Activated naive CD8-positive, alpha-beta T cell (primary cell): ENCODE results near the gene TMEM205.
"Not testable (repeated sequence)": the region's sequence is repeated elsewhere in the genome, so short reads cannot be mapped to it uniquely, and the experiment has no call there.

Experiments
- H3K27ac Mint-ChIP-seq: one replicate; pipeline ENCODE4 v1.8.0; 2021; ENCODE audit warnings: mixed read lengths
- H3K27me3 Mint-ChIP-seq: one replicate; pipeline ENCODE4 v1.8.0; 2021; ENCODE audit warnings: mixed read lengths
- H3K36me3 Mint-ChIP-seq: one replicate; pipeline ENCODE4 v1.8.0; 2021; ENCODE audit warnings: mixed read lengths
- H3K4me1 Mint-ChIP-seq: one replicate; pipeline ENCODE4 v1.8.0; 2021; ENCODE audit warnings: low read depth, mixed read lengths
- H3K4me3 Mint-ChIP-seq: one replicate; pipeline ENCODE4 v1.8.0; 2021; ENCODE audit warnings: mild to moderate bottlenecking, mixed read lengths
- H3K9me3 Mint-ChIP-seq: one replicate; pipeline ENCODE4 v1.8.0; 2021; ENCODE audit warnings: low read depth, mixed read lengths

Gene TMEM205

GRCh38 chr19:11359421-11359820 is 13.4 kb upstream of the TMEM205 start:
- peaks cover 6% of the 10 kb centered on the region for H3K27me3 Mint-ChIP-seq
- H3K36me3 Mint-ChIP-seq = peaks cover 2% of the 10 kb centered on the region
- H3K4me3 Mint-ChIP-seq = no peak overlapping the region
- no peak overlapping the region for H3K27ac Mint-ChIP-seq
- H3K9me3 Mint-ChIP-seq = no peaks in the 10 kb centered on the region
- H3K4me1 Mint-ChIP-seq = peaks cover 9% of the 10 kb centered on the region

GRCh38 chr19:11356676-11357550 is 10.8 kb upstream of the TMEM205 start:
- Mint-ChIP-seq H3K9me3 (no peaks in the 10 kb centered on the region), H3K4me3 (peak overlapping the region; percentile 76), H3K27me3 (peaks cover 6% of the 10 kb centered on the region), H3K27ac (no peak overlapping the region), H3K4me1 (peaks cover 9% of the 10 kb centered on the region), H3K36me3 (peaks cover 2% of the 10 kb centered on the region)

GRCh38 chr19:11356074-11356397 is 10.0 kb upstream of the TMEM205 start:
- Mint-ChIP-seq H3K4me1 (peaks cover 9% of the 10 kb centered on the region), H3K27ac (no peak overlapping the region), H3K9me3 (no peaks in the 10 kb centered on the region), H3K36me3 (peaks cover 2% of the 10 kb centered on the region), H3K27me3 (peaks cover 6% of the 10 kb centered on the region), H3K4me3 (peak overlapping the region; percentile 76)

GRCh38 chr19:11355160-11356073 is 9.3 kb upstream of the TMEM205 start, which contains the start of gene PLPPR2:
TSS of gene PLPPR2 (plus strand) at chr19:11355432. CDS start at chr19:11357674, 2,242 bp downstream.
- no peak within 1 kb of the TSS for H3K27ac Mint-ChIP-seq

GRCh38 chr19:11354102-11354501 is 8.0 kb upstream of the TMEM205 start:
- H3K4me3 Mint-ChIP-seq = peak overlapping the region; percentile 32
- H3K27ac Mint-ChIP-seq, H3K36me3 Mint-ChIP-seq, H3K27me3 Mint-ChIP-seq, H3K4me1 Mint-ChIP-seq, H3K9me3 Mint-ChIP-seq: not testable (repeated sequence)

More at GRCh38 chr19:11355160-11356073, 9.3 kb upstream of the TMEM205 start, which contains the start of gene PLPPR2:
- H3K4me1 Mint-ChIP-seq = peaks cover 9% of the 10 kb centered on the region
- peaks cover 6% of the 10 kb centered on the region for H3K27me3 Mint-ChIP-seq
- peak within 1 kb of the TSS; percentile 76 for H3K4me3 Mint-ChIP-seq
- H3K36me3 Mint-ChIP-seq = peaks cover 2% of the 10 kb centered on the region
- H3K9me3 Mint-ChIP-seq = no peaks in the 10 kb centered on the region

GRCh38 chr19:11349171-11349570 is 3.1 kb upstream of the TMEM205 start:
- no peaks in the 10 kb centered on the region for H3K27me3 Mint-ChIP-seq
- peaks cover 27% of the 10 kb centered on the region for H3K4me1 Mint-ChIP-seq

GRCh38 chr19:11347546-11348039 is 1.5 kb upstream of the TMEM205 start:
- no peaks in the 10 kb centered on the region for H3K9me3 Mint-ChIP-seq
- no peak overlapping the region for H3K27ac Mint-ChIP-seq
- H3K36me3 Mint-ChIP-seq = peaks cover 7% of the 10 kb centered on the region
- peak overlapping the region; percentile 98 for H3K4me3 Mint-ChIP-seq
- H3K4me1 Mint-ChIP-seq = peaks cover 27% of the 10 kb centered on the region
- no peaks in the 10 kb centered on the region for H3K27me3 Mint-ChIP-seq

More at GRCh38 chr19:11349171-11349570, 3.1 kb upstream of the TMEM205 start:
- no peaks in the 10 kb centered on the region for H3K9me3 Mint-ChIP-seq
- H3K27ac Mint-ChIP-seq = no peak overlapping the region
- H3K4me3 Mint-ChIP-seq = no peak overlapping the region
- H3K36me3 Mint-ChIP-seq = peaks cover 7% of the 10 kb centered on the region

- Mint-ChIP-seq H3K4me3 (peak overlapping the region; percentile 98), H3K27ac (peak overlapping the region; percentile 90), H3K36me3 (peaks cover 7% of the 10 kb centered on the region), H3K9me3 (no peaks in the 10 kb centered on the region), H3K4me1 (peaks cover 27% of the 10 kb centered on the region), H3K27me3 (no peaks in the 10 kb centered on the region)
Measured at GRCh38 chr19:11345122-11345803, 805 bp downstream of the TMEM205 start.

GRCh38 chr19:11342429-11342828 is 3.6 kb downstream of the TMEM205 start:
- Mint-ChIP-seq H3K27me3 (no peaks in the 10 kb centered on the region), H3K4me1 (peaks cover 38% of the 10 kb centered on the region), H3K36me3 (no peaks in the 10 kb centered on the region), H3K27ac (no peak overlapping the region), H3K9me3 (no peaks in the 10 kb centered on the region), H3K4me3 (no peak overlapping the region)

GRCh38 chr19:11340099-11340467 is 6.0 kb downstream of the TMEM205 start:
- peak overlapping the region; percentile 67 for H3K4me3 Mint-ChIP-seq
- not testable (repeated sequence) for H3K27ac Mint-ChIP-seq

GRCh38 chr19:11339254-11340098 is 6.6 kb downstream of the TMEM205 start, which contains the start of gene RAB3D:
TSS of gene RAB3D (minus strand) at chr19:11339657. CDS start at chr19:11337399, 2,258 bp downstream.
- Mint-ChIP-seq H3K4me3 (peak within 1 kb of the TSS; percentile 67), H3K36me3 (no peaks in the 10 kb centered on the region), H3K4me1 (peaks cover 15% of the 10 kb centered on the region), H3K27ac (no peak within 1 kb of the TSS), H3K9me3 (no peaks in the 10 kb centered on the region), H3K27me3 (no peaks in the 10 kb centered on the region)

More at GRCh38 chr19:11340099-11340467, 6.0 kb downstream of the TMEM205 start:
- H3K9me3 Mint-ChIP-seq, H3K36me3 Mint-ChIP-seq, H3K27me3 Mint-ChIP-seq: not testable (repeated sequence)
- H3K4me1 Mint-ChIP-seq = peaks cover 16% of the 10 kb centered on the region

- Mint-ChIP-seq H3K27me3 (no peaks in the 10 kb centered on the region), H3K4me1 (peaks cover 12% of the 10 kb centered on the region), H3K27ac (no peak overlapping the region), H3K4me3 (peak overlapping the region; percentile 63), H3K9me3 (no peaks in the 10 kb centered on the region), H3K36me3 (no peaks in the 10 kb centered on the region)
Measured at GRCh38 chr19:11338569-11339253, 7.4 kb downstream of the TMEM205 start.

GRCh38 chr19:11338121-11338520 is 7.9 kb downstream of the TMEM205 start:
- Mint-ChIP-seq H3K9me3 (no peaks in the 10 kb centered on the region), H3K4me3 (no peak overlapping the region), H3K4me1 (peaks cover 12% of the 10 kb centered on the region), H3K27me3 (no peaks in the 10 kb centered on the region), H3K27ac (no peak overlapping the region), H3K36me3 (no peaks in the 10 kb centered on the region)
